Glomerular endothelial cell (primary cell): ENCODE data around the gene BRAF. TPM values are rescaled to one million over a fixed set of nuclear protein-coding genes. Genes with fewer than 3 reads are reported as not detected.
"Not testable (repeated sequence)": the region's sequence is repeated elsewhere in the genome, so short reads cannot be mapped to it uniquely, and the experiment has no call there.

Source experiments
- DNase-seq: peaks from one replicate; pipeline ENCODE4 v3.0.0-alpha.2; 2011; ENCODE audit warnings: low read depth, low spot score; ENCODE audit errors: extremely low read depth
- total RNA-seq: library from RNA; depleted of rRNA; stranded (reverse); fragments of >200 nt; gene quantifications from 2 replicates; pipeline ENCODE4 v1.2.3, GENCODE V29; 2015

The BRAF gene
- total RNA-seq, 1 donor from 2014 or later: 25.4 TPM

- no peak for DNase-seq
Measured at GRCh38 chr7:140686921-140687320, 237.8 kb downstream of the BRAF start.

GRCh38 chr7:140685407-140686087 lies 239.2 kb downstream of the BRAF start:
- no peak for DNase-seq

- no peak for DNase-seq
Measured at GRCh38 chr7:140684066-140684950, 240.4 kb downstream of the BRAF start.

GRCh38 chr7:140683657-140684056 lies 241.1 kb downstream of the BRAF start:
- DNase-seq: no peak

GRCh38 chr7:140681766-140682165 lies 243.0 kb downstream of the BRAF start:
- DNase-seq: no peak

- DNase-seq: no peak
Measured at GRCh38 chr7:140680886-140681285, 243.8 kb downstream of the BRAF start.

GRCh38 chr7:140679186-140679585 lies 245.5 kb downstream of the BRAF start:
- DNase-seq: no peak

- no peak for DNase-seq
Measured at GRCh38 chr7:140678816-140679130, 246.0 kb downstream of the BRAF start.

GRCh38 chr7:140678081-140678815 lies 246.5 kb downstream of the BRAF start:
- DNase-seq: no peak

- no peak for DNase-seq
Measured at GRCh38 chr7:140677496-140677895, 247.2 kb downstream of the BRAF start.

- DNase-seq: not testable (repeated sequence)
Measured at GRCh38 chr7:140676956-140677355, 247.8 kb downstream of the BRAF start.

- DNase-seq: no peak
Measured at GRCh38 chr7:140676306-140676705, 248.4 kb downstream of the BRAF start.

GRCh38 chr7:140675726-140676125 lies 249.0 kb downstream of the BRAF start:
- DNase-seq: no peak

GRCh38 chr7:140674899-140675701 lies 249.6 kb downstream of the BRAF start:
- no peak for DNase-seq

GRCh38 chr7:140674356-140674800 lies 250.4 kb downstream of the BRAF start:
- no peak for DNase-seq

GRCh38 chr7:140673774-140674155 lies 251.0 kb downstream of the BRAF start:
- no peak for DNase-seq

- no peak for DNase-seq
Measured at GRCh38 chr7:140673063-140673773, 251.5 kb downstream of the BRAF start.

- no peak for DNase-seq
Measured at GRCh38 chr7:140672382-140673062, 252.2 kb downstream of the BRAF start, which contains the start of gene ADCK2. Gene ADCK2 (plus strand): TSS chr7:140672945. CDS start chr7:140673331, 386 bp downstream.

- no peak for DNase-seq
Measured at GRCh38 chr7:140671966-140672365, 252.8 kb downstream of the BRAF start.
